HG02870 (cell line): ENCODE results near the gene MBD3L3.
"Not testable (repeated sequence)": the region's sequence is repeated elsewhere in the genome, so short reads cannot be mapped to it uniquely, and the experiment has no call there.

Source experiments
- ATAC-seq: cut with Tn5 transposase; IDR thresholded peaks from one replicate; pipeline ENCODE4 v1.9.1; 2021; ENCODE audit warnings: mild to moderate bottlenecking, moderate library complexity; ENCODE audit not compliant: unreplicated experiment

Gene MBD3L3

DNA sequence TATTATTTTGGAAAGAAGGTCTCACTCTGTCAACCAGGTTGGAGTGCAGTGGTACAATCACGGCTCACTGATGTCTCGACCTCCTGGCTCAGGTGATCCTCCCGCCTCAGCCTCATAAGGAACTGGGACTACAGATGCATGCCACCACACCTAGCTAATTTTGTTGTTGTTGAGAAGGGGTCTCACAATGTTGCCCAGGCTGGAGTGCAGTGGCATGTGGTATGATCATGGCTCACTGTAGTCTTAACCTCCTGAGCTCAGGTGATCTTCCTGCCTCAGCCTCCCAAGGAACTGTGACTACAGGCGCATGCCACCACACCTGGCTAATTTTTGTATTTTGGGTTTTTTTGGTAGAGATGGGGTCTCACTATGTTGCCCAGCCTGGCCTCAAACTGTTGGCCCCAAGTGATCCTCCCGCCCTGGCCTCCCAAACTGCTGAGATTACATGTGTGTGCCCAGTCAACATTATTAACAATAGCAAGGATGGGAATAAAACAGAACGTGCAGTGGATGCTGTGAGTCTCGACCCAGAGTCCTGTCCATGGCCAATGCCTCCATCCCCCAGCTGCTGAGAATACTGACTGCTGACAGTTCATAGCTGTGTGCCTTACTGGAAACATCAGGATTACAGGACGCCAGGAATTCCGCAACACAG is 5.4 kb upstream of the MBD3L3 start:
- no peak for ATAC-seq

GRCh38 chr19:7063339-7063738 is 4.9 kb upstream of the MBD3L3 start:
- ATAC-seq = no peak

GRCh38 chr19:7059977-7060376 is 1.5 kb upstream of the MBD3L3 start:
- ATAC-seq = not testable (repeated sequence)

GRCh38 chr19:7056371-7056770 is 2.1 kb downstream of the MBD3L3 start:
- ATAC-seq = not testable (repeated sequence)

GRCh38 chr19:7055679-7056078 is 2.8 kb downstream of the MBD3L3 start:
- ATAC-seq = not testable (repeated sequence)

DNA sequence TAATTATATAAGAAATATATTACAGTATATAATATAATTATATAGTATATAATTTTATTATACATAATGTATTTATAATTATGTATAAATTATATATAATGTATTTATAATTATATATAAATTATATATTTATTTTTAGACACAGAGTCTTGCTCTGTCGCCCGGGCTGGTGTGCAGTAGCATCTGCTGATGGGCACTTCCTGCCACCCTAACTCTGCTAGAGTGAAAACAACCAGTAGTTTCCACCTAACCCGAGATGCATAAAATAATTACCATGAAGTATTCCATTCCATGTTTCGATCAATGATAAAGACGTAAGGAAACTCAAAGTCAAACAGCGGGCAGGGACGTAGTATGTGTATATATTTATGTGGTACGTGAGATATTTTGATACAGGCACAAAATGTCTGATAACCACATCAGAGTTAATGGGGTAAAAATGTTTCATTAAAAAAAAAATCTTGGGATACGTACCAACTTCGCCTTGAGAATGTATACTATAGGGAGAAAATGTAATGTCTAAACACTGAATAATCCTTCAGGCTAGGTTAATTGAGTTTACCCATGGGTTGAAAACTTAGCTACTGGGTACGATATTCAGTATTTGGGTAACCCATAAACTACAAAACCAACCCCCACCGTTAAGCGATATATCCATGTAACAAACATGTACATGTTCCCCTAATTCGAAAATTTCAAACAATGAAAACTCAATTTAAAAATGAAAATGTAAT is 3.7 kb downstream of the MBD3L3 start:
- ATAC-seq = not testable (repeated sequence)

DNA sequence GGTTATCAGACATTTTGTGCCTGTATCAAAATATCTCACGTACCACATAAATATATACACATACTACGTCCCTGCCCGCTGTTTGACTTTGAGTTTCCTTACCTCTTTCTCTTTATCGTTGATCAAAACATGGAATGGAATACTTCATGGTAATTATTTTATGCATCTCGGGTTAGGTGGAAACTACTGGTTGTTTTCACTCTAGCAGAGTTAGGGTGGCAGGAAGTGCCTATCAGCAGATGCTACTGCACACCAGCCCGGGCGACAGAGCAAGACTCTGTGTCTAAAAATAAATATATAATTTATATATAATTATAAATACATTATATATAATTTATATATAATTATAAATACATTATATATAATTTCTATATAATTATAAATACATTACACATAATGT is 5.6 kb downstream of the MBD3L3 start:
- ATAC-seq = not testable (repeated sequence)

- ATAC-seq = not testable (repeated sequence)
Measured at GRCh38 chr19:7051421-7051820, 7.1 kb downstream of the MBD3L3 start.

- ATAC-seq = not testable (repeated sequence)
Measured at GRCh38 chr19:7049021-7049420, 9.5 kb downstream of the MBD3L3 start, which contains the start of gene MBD3L2. TSS of gene MBD3L2 (plus strand) at chr19:7049321. CDS start at chr19:7049374, 53 bp downstream.

GRCh38 chr19:7041563-7041962 is 16.9 kb downstream of the MBD3L3 start:
- ATAC-seq = not testable (repeated sequence)

DNA sequence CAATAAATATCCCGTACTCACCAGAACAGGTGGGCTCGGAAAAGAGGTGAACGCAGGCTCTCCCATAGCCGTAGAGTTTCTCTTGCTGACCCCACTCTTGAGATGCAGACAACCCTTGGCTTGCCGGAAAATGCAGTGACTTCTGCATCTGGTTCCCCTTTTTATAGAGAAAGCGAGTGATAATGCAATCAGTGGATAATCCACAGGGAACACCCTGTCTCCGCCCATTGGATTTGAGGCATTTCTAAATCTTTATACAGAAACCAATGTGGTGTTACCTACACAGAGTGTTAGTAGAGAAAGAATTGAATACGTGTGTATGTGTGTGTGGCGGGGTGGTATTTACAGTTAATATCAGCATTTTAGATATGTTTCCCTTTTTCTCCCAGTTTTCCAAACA is 18.4 kb downstream of the MBD3L3 start, which contains the start of gene MBD3L4:
Gene MBD3L4 (minus strand): TSS at position 101 of the 400 bp plus-strand sequence. CDS start 35 bp downstream, at position 66.
- ATAC-seq = not testable (repeated sequence)

DNA sequence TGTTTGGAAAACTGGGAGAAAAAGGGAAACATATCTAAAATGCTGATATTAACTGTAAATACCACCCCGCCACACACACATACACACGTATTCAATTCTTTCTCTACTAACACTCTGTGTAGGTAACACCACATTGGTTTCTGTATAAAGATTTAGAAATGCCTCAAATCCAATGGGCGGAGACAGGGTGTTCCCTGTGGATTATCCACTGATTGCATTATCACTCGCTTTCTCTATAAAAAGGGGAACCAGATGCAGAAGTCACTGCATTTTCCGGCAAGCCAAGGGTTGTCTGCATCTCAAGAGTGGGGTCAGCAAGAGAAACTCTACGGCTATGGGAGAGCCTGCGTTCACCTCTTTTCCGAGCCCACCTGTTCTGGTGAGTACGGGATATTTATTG is 28.2 kb downstream of the MBD3L3 start, which contains the start of gene MBD3L5:
Gene MBD3L5 (plus strand): TSS at position 301 of the 400 bp plus-strand sequence. CDS start 34 bp downstream, at position 335.
- ATAC-seq = not testable (repeated sequence)

- ATAC-seq = not testable (repeated sequence)
Measured at GRCh38 chr19:7028790-7029189, 29.7 kb downstream of the MBD3L3 start.

DNA sequence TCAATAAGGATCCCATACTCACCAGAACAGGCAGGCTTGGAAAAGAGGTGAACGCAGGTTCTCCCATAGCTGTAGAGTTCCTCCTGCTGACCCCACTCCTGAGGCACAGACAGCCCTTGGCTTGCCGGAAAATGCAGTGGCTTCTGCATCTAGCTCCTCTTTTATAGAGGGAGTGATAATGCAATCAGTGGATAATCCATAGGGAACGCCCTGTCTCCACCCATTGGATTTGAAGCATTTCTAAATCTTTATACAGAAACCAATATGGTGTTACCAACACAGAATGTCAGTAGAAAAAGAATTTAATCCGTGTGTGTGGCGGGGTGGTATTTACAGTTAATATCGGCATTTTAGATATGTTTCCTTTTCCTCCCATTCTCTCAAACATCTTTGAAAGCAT is 37.1 kb downstream of the MBD3L3 start, which contains the start of gene MBD3L2B:
Gene MBD3L2B (minus strand): TSS at position 101 of the 400 bp plus-strand sequence. CDS start 34 bp downstream, at position 67.
- ATAC-seq = not testable (repeated sequence)

DNA sequence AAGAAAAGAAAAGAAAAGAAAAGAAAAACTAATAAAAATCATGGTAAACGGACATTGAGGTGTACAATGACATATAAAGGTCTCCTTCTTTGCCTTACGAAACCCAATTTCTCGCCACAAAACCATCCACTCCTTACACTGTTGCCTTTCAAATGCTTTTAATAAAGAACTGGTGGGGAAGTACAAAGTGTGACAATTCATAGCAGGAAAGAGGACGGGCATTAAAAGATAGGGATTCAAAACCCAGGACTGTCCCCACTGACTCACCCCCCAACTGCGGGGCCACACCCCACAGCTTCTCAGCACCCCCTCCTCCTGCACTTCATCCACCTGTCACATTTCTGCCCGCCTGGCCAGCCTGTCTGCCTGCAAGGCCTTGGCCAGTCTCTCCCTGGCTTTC is 39.6 kb downstream of the MBD3L3 start:
- no peak for ATAC-seq

- no peak for ATAC-seq
Measured at GRCh38 chr19:7013678-7014077, 44.8 kb downstream of the MBD3L3 start.

- ATAC-seq = no peak
Measured at GRCh38 chr19:7010722-7011593, 47.5 kb downstream of the MBD3L3 start.

- ATAC-seq = no peak
Measured at GRCh38 chr19:7007859-7008258, 50.6 kb downstream of the MBD3L3 start.
